DND-41 (cell line): ENCODE results near the gene SHTN1.

Experiments
- ATAC-seq: fragments of 200-7000 bp; cut with Tn5 transposase; 3 replicates; pipeline ENCODE4 v1.9.1; 2021; ENCODE audit warnings: low read depth; ENCODE audit not compliant: insufficient read depth
- DNase-seq: peaks from one replicate; pipeline ENCODE4 v3.0.0-alpha.2; 2020
- H2AFZ ChIP-seq: 2 replicates; pipeline ENCODE4 v1.6.0; 2012; ENCODE audit warnings: low read depth, low read length
- H3K27ac ChIP-seq: 2 replicates; pipeline ENCODE4 v1.5.1; 2012; ENCODE audit warnings: low read length, inconsistent platforms
- H3K27me3 ChIP-seq: fragments of 200-600 bp; sonication (generic); 2 replicates; pipeline ENCODE4 v1.6.0; 2012; ENCODE audit warnings: low read length, mild to moderate bottlenecking, inconsistent platforms; ENCODE audit not compliant: insufficient read depth, poor library complexity
- H3K36me3 ChIP-seq: 2 replicates; pipeline ENCODE4 v1.5.1; 2012; ENCODE audit warnings: low read length, inconsistent platforms; ENCODE audit not compliant: insufficient read depth
- H3K4me1 ChIP-seq: 2 replicates; pipeline ENCODE4 v1.5.1; 2012; ENCODE audit warnings: mild to moderate bottlenecking, low read length; ENCODE audit not compliant: insufficient read depth
- H3K4me2 ChIP-seq: 2 replicates; pipeline ENCODE4 v1.6.0; 2012; ENCODE audit warnings: mild to moderate bottlenecking, moderate library complexity, low read length, inconsistent platforms; ENCODE audit not compliant: insufficient read depth
- H3K4me3 ChIP-seq, 2 experiments: fragments of 200-600 bp in 1 of 2; shearing (Covaris generic) in 1 of 2; 2 replicates each; pipeline ENCODE4 v1.5.1; 2012 to 2016; ENCODE audit warnings: inconsistent platforms in 2 of 2, low read length in 2 of 2, mild to moderate bottlenecking in 2 of 2, low read depth in 1 of 2, moderate library complexity in 1 of 2
- H3K79me2 ChIP-seq: 2 replicates; pipeline ENCODE4 v1.6.0; 2012; ENCODE audit warnings: low read length, inconsistent platforms; ENCODE audit not compliant: insufficient read depth
- H3K9ac ChIP-seq: 2 replicates; pipeline ENCODE4 v1.6.0; 2012; ENCODE audit warnings: low read depth, mild to moderate bottlenecking, inconsistent platforms, low read length, moderate library complexity
- H3K9me3 ChIP-seq: 2 replicates; pipeline ENCODE4 v1.5.1; 2012; ENCODE audit warnings: low read length, moderate library complexity, mild to moderate bottlenecking, inconsistent platforms; ENCODE audit not compliant: insufficient read depth, severe bottlenecking
- H4K20me1 ChIP-seq: 2 replicates; pipeline ENCODE4 v1.6.0; 2012; ENCODE audit warnings: low read length; ENCODE audit not compliant: insufficient read depth
- EZH2 ChIP-seq: IDR thresholded peaks from 3 replicates; pipeline ENCODE4 v1.6.1; 2012; ENCODE audit warnings: borderline replicate concordance, low read depth, mild to moderate bottlenecking, moderate library complexity, low read length, inconsistent platforms; ENCODE audit not compliant: severe bottlenecking
- TF ChIP-seq, protein P1 (sequence below): IDR thresholded peaks from 2 replicates; pipeline ENCODE4 v1.5.1; 2012; ENCODE audit warnings: borderline replicate concordance, low read length, moderate library complexity, mild to moderate bottlenecking; ENCODE audit not compliant: poor library complexity, severe bottlenecking; ENCODE audit errors: extremely low read depth

Gene SHTN1

GRCh38 chr10:116918583-116918982 lies 86.4 kb downstream of the SHTN1 start:
- no peak for DNase-seq
- Histone ChIP-seq H3K4me1 (no peaks in the 10 kb centered on the region), H3K4me3 (no peak overlapping the region), H3K9ac (no peak overlapping the region), H2AFZ (no peak overlapping the region), H3K79me2 (no peaks in the 10 kb centered on the region), H3K4me2 (no peak overlapping the region), H3K27me3 (no peaks in the 10 kb centered on the region), H3K36me3 (no peaks in the 10 kb centered on the region), H3K27ac (no peak overlapping the region), H4K20me1 (no peaks in the 10 kb centered on the region), H3K9me3 (no peaks in the 10 kb centered on the region)
- ATAC-seq = no peak
- no peak for TF ChIP-seq EZH2
- TF ChIP-seq, protein P1, sequence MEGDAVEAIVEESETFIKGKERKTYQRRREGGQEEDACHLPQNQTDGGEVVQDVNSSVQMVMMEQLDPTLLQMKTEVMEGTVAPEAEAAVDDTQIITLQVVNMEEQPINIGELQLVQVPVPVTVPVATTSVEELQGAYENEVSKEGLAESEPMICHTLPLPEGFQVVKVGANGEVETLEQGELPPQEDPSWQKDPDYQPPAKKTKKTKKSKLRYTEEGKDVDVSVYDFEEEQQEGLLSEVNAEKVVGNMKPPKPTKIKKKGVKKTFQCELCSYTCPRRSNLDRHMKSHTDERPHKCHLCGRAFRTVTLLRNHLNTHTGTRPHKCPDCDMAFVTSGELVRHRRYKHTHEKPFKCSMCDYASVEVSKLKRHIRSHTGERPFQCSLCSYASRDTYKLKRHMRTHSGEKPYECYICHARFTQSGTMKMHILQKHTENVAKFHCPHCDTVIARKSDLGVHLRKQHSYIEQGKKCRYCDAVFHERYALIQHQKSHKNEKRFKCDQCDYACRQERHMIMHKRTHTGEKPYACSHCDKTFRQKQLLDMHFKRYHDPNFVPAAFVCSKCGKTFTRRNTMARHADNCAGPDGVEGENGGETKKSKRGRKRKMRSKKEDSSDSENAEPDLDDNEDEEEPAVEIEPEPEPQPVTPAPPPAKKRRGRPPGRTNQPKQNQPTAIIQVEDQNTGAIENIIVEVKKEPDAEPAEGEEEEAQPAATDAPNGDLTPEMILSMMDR = no peak

GRCh38 chr10:116917481-116917880 lies 87.5 kb downstream of the SHTN1 start:
- DNase-seq (no peak), ATAC-seq (no peak)
- no peaks in the 10 kb centered on the region for H4K20me1 ChIP-seq
- no peak overlapping the region for H3K9ac ChIP-seq
- no peak overlapping the region for H3K4me2 ChIP-seq
- H3K36me3 ChIP-seq = no peaks in the 10 kb centered on the region
- H2AFZ ChIP-seq = no peak overlapping the region
- no peaks in the 10 kb centered on the region for H3K27me3 ChIP-seq
- no peaks in the 10 kb centered on the region for H3K9me3 ChIP-seq
- H3K4me3 ChIP-seq = no peak overlapping the region
- H3K4me1 ChIP-seq = no peaks in the 10 kb centered on the region
- H3K27ac ChIP-seq = no peak overlapping the region
- TF ChIP-seq, protein P1 = no peak
- no peak for TF ChIP-seq EZH2
- no peaks in the 10 kb centered on the region for H3K79me2 ChIP-seq

- no peak for DNase-seq
- no peaks in the 10 kb centered on the region for H3K27me3 ChIP-seq
- no peak overlapping the region for H2AFZ ChIP-seq
- ATAC-seq = no peak
- H3K27ac ChIP-seq = no peak overlapping the region
- H3K4me1 ChIP-seq = no peaks in the 10 kb centered on the region
- no peaks in the 10 kb centered on the region for H3K79me2 ChIP-seq
- H3K4me3 ChIP-seq = no peak overlapping the region
- H3K9me3 ChIP-seq = no peaks in the 10 kb centered on the region
- TF ChIP-seq EZH2 = no peak
- TF ChIP-seq, protein P1 = no peak
- H4K20me1 ChIP-seq = no peaks in the 10 kb centered on the region
- no peak overlapping the region for H3K4me2 ChIP-seq
- no peak overlapping the region for H3K9ac ChIP-seq
- H3K36me3 ChIP-seq = no peaks in the 10 kb centered on the region
Measured at GRCh38 chr10:116915340-116915739, 89.6 kb downstream of the SHTN1 start.

- no peaks in the 10 kb centered on the region for H3K9me3 ChIP-seq
- no peak overlapping the region for H3K4me2 ChIP-seq
- no peaks in the 10 kb centered on the region for H4K20me1 ChIP-seq
- no peak for DNase-seq
- no peak overlapping the region for H3K9ac ChIP-seq
- H3K27ac ChIP-seq = no peak overlapping the region
- ATAC-seq = no peak
- H3K4me1 ChIP-seq = no peaks in the 10 kb centered on the region
- H3K4me3 ChIP-seq = no peak overlapping the region
- H3K79me2 ChIP-seq = no peaks in the 10 kb centered on the region
- no peaks in the 10 kb centered on the region for H3K36me3 ChIP-seq
- H2AFZ ChIP-seq = no peak overlapping the region
- TF ChIP-seq EZH2 = no peak
- TF ChIP-seq, protein P1 = no peak
- no peaks in the 10 kb centered on the region for H3K27me3 ChIP-seq
Measured at GRCh38 chr10:116913695-116914094, 91.3 kb downstream of the SHTN1 start.
